Measurements from ENCODE around the gene ZNF609.

ZNF609 gene

GRCh38 chr15:64462492-64462891, 2.1 kb downstream of the ZNF609 start:
- ChIA-PET POLR2A (interaction anchor here (0.7 kb wide), 1 partner anchor 18 kb away, joined by 3 read pairs; no protein-coding TSS in a partner anchor), CTCF (no interaction called here)
- DNase-seq (ENCODE audit: extremely low spot score): no peak
- TF ChIP-seq CTCF (IDR thresholded peaks at IDR 0.05; ENCODE audit: control extremely low read depth, extremely low read depth, low read depth, missing control alignments): no peak

GRCh38 chr15:64464276-64465005, 4.1 kb downstream of the ZNF609 start:
- CTCF ChIA-PET: interaction anchor here (0.8 to 1.4 kb wide), 3 partner anchors 8 to 301 kb away, joined by 3 to 4 read pairs (median 3); no protein-coding TSS in a partner anchor
- TF ChIP-seq CTCF (IDR thresholded peaks at IDR 0.05; ENCODE audit: control extremely low read depth, extremely low read depth, low read depth, missing control alignments): no peak
- POLR2A ChIA-PET: interaction anchor here (1.0 kb wide), 1 partner anchor 13 kb away, joined by 3 read pairs; no protein-coding TSS in a partner anchor
- DNase-seq (ENCODE audit: extremely low spot score): no peak

- no peak for TF ChIP-seq CTCF (IDR thresholded peaks at IDR 0.05; ENCODE audit: control extremely low read depth, extremely low read depth, low read depth, missing control alignments)
- CTCF ChIA-PET: interaction anchor here (0.8 to 2.4 kb wide), 4 partner anchors 11 to 220 kb away, joined by 3 to 9 read pairs (median 4); no protein-coding TSS in a partner anchor
- POLR2A ChIA-PET: no interaction called here
- no peak for DNase-seq (ENCODE audit: extremely low spot score)
Measured at GRCh38 chr15:64466408-64467141, 6.2 kb downstream of the ZNF609 start.

- no peak for TF ChIP-seq CTCF (IDR thresholded peaks at IDR 0.05; ENCODE audit: control extremely low read depth, extremely low read depth, low read depth, missing control alignments)
- no peak for DNase-seq (ENCODE audit: extremely low spot score)
- ChIA-PET CTCF (interaction anchor here (1.1 to 1.6 kb wide), 6 partner anchors 9 to 85 kb away, joined by 3 to 4 read pairs (median 3); partner anchors contain the start of gene TRIP4), POLR2A (no interaction called here)
Measured at GRCh38 chr15:64472161-64472560, 11.8 kb downstream of the ZNF609 start.

- ChIA-PET CTCF (no interaction called here), POLR2A (no interaction called here)
- no peak for TF ChIP-seq CTCF (IDR thresholded peaks at IDR 0.05; ENCODE audit: control extremely low read depth, extremely low read depth, low read depth, missing control alignments)
- DNase-seq (ENCODE audit: extremely low spot score): no peak
Measured at GRCh38 chr15:64474846-64475245, 14.5 kb downstream of the ZNF609 start.

- TF ChIP-seq CTCF (IDR thresholded peaks at IDR 0.05; ENCODE audit: control extremely low read depth, extremely low read depth, low read depth, missing control alignments): no peak
- DNase-seq (ENCODE audit: extremely low spot score): peak; percentile 32
- ChIA-PET POLR2A (no interaction called here), CTCF (interaction anchor here (0.9 to 2.1 kb wide), 5 partner anchors 9 to 35 kb away, joined by 3 to 9 read pairs (median 4); no protein-coding TSS in a partner anchor)
Measured at GRCh38 chr15:64476550-64476949, 16.2 kb downstream of the ZNF609 start.

Measured in GM10248 (cell line).